Activated T-cell treated with anti-CD3 and anti-CD28 coated beads, Interleukin-2, amount 50 U/mL, for 24 hours (primary cell): ENCODE measurements around the gene LHFPL3.

ENCODE experiments used
- DNase-seq: peaks from one replicate; pipeline ENCODE4 v3.0.0-alpha.2; 2020
- H3K27ac Mint-ChIP-seq: 2 replicates; pipeline ENCODE4 v1.8.0; 2020; ENCODE audit warnings: mild to moderate bottlenecking, mixed read lengths
- H3K27me3 Mint-ChIP-seq: 2 replicates; pipeline ENCODE4 v1.8.0; 2020; ENCODE audit warnings: mixed read lengths
- H3K36me3 Mint-ChIP-seq: 2 replicates; pipeline ENCODE4 v1.8.0; 2020; ENCODE audit warnings: low read depth, mixed read lengths
- H3K4me1 Mint-ChIP-seq: 2 replicates; pipeline ENCODE4 v1.8.0; 2020; ENCODE audit warnings: low read depth, mixed read lengths
- H3K4me3 Mint-ChIP-seq: 2 replicates; pipeline ENCODE4 v1.8.0; 2020; ENCODE audit warnings: mild to moderate bottlenecking, moderate library complexity, mixed read lengths
- H3K9me3 Mint-ChIP-seq: 2 replicates; pipeline ENCODE4 v1.8.0; 2020; ENCODE audit warnings: mixed read lengths

The LHFPL3 gene

DNA sequence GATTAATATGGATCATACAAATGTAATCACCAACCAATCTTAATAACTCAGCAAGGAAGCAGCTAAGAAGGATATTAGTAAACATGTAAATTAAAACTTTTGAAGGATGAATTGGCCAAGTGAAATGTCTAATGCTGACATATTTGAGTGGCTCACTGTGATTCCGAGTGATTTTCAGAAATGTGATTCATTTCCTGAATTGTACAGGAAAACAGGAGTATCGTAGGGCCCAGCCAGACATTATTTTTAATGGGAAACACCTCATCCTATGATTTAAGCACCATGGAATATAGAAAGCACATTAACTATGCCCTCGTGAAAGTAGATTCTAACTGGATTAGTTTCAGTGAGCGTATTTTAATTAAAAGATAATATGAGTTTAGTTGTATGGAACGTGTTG is 82.3 kb downstream of the LHFPL3 start:
- no peaks in the 10 kb centered on the region for H3K4me1 Mint-ChIP-seq
- H3K4me3 Mint-ChIP-seq: no peak overlapping the region
- no peak overlapping the region for H3K27ac Mint-ChIP-seq
- DNase-seq: no peak
- H3K27me3 Mint-ChIP-seq: peaks cover 3% of the 10 kb centered on the region
- H3K36me3 Mint-ChIP-seq: no peaks in the 10 kb centered on the region
- peaks cover 2% of the 10 kb centered on the region for H3K9me3 Mint-ChIP-seq

DNA sequence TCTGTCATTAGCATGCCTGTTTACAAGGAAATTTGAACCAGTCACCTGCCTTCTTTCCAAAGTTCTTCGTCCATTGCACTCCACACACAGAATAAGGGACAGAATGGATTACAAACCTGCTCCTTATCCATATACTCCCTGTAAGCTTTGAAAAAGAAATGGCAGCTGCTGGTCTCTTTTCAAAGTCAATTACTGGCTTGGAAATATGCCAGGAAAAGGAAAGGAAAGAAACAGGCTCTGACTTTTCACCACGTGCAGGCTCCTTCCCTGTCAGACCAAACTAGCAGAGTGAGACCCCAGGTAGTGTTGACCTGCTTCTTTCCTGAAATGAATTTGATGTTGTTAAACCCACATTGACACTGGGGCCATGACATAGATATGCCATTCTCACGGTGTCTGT is 84.5 kb downstream of the LHFPL3 start:
- H3K4me1 Mint-ChIP-seq: no peaks in the 10 kb centered on the region

GRCh38 chr7:104414216-104414615 is 85.8 kb downstream of the LHFPL3 start:
- Mint-ChIP-seq H3K9me3 (no peaks in the 10 kb centered on the region), H3K27ac (no peak overlapping the region), H3K36me3 (no peaks in the 10 kb centered on the region), H3K27me3 (no peaks in the 10 kb centered on the region), H3K4me3 (no peak overlapping the region), H3K4me1 (no peaks in the 10 kb centered on the region)
- DNase-seq: no peak

More for the DNA sequence above, 84.5 kb downstream of the LHFPL3 start:
- Mint-ChIP-seq H3K27ac (no peak overlapping the region), H3K4me3 (no peak overlapping the region), H3K9me3 (peaks cover 2% of the 10 kb centered on the region), H3K36me3 (no peaks in the 10 kb centered on the region), H3K27me3 (no peaks in the 10 kb centered on the region)
- DNase-seq: no peak

DNA sequence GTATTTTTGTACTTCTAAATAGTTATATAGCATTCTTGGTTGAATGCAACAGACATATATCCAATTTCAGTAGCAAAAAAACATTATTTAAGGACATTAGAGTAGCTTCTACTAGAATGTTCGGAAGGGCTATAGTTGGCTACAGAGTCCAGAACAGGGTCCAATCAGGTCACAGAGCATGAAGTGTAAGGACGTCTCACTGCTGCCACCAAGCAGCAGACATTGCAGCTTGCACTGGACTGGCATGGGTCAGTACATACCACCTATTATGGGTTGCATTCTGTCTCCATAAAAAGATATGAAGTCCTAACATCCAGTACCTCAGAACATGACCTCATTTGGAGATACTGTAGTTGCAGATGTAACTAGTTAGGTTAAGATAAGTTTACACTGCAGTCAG is 87.3 kb downstream of the LHFPL3 start:
- Mint-ChIP-seq H3K4me1 (no peaks in the 10 kb centered on the region), H3K27ac (no peak overlapping the region), H3K4me3 (no peak overlapping the region), H3K9me3 (no peaks in the 10 kb centered on the region), H3K27me3 (no peaks in the 10 kb centered on the region), H3K36me3 (no peaks in the 10 kb centered on the region)
- no peak for DNase-seq

- Mint-ChIP-seq H3K9me3 (no peaks in the 10 kb centered on the region), H3K4me3 (no peak overlapping the region), H3K4me1 (no peaks in the 10 kb centered on the region), H3K27ac (no peak overlapping the region), H3K36me3 (no peaks in the 10 kb centered on the region), H3K27me3 (no peaks in the 10 kb centered on the region)
- DNase-seq: no peak
Observed at GRCh38 chr7:104416866-104417393, 88.5 kb downstream of the LHFPL3 start.

GRCh38 chr7:104431930-104432329 is 103.5 kb downstream of the LHFPL3 start:
- no peaks in the 10 kb centered on the region for H3K27me3 Mint-ChIP-seq
- H3K27ac Mint-ChIP-seq: no peak overlapping the region
- no peak for DNase-seq
- no peaks in the 10 kb centered on the region for H3K9me3 Mint-ChIP-seq
- no peak overlapping the region for H3K4me3 Mint-ChIP-seq
- no peaks in the 10 kb centered on the region for H3K4me1 Mint-ChIP-seq
- H3K36me3 Mint-ChIP-seq: no peaks in the 10 kb centered on the region

- no peaks in the 10 kb centered on the region for H3K36me3 Mint-ChIP-seq
- H3K9me3 Mint-ChIP-seq: no peaks in the 10 kb centered on the region
- no peak overlapping the region for H3K4me3 Mint-ChIP-seq
Observed at GRCh38 chr7:104434129-104434528, 105.7 kb downstream of the LHFPL3 start.

GRCh38 chr7:104442481-104442880 is 114.1 kb downstream of the LHFPL3 start:
- DNase-seq: no peak
- H3K27me3 Mint-ChIP-seq: no peaks in the 10 kb centered on the region
- H3K9me3 Mint-ChIP-seq: no peaks in the 10 kb centered on the region
- no peak overlapping the region for H3K4me3 Mint-ChIP-seq
- H3K27ac Mint-ChIP-seq: no peak overlapping the region
- H3K4me1 Mint-ChIP-seq: no peaks in the 10 kb centered on the region
- no peaks in the 10 kb centered on the region for H3K36me3 Mint-ChIP-seq

More at GRCh38 chr7:104434129-104434528, 105.7 kb downstream of the LHFPL3 start:
- Mint-ChIP-seq H3K27me3 (peaks cover 3% of the 10 kb centered on the region), H3K27ac (no peak overlapping the region), H3K4me1 (no peaks in the 10 kb centered on the region)
- no peak for DNase-seq

DNA sequence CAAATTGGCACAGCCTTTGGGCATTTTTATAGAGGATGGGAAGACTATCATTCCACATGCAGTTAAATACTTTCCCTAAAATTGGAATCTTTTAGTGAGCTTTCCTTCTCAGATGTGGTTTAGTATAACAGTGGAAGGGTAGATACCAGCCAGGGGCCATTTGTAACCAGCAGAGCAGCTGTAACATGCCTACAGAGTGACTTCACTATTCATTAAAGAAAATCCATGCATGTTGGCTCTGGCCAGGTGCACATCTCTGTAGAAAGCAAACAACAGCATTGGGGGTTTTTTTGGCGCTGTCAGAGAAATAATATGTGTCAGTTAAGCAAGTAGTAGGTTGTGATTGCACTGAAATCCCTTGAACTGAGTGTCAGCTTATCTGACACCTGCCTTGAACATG is 115.6 kb downstream of the LHFPL3 start:
- no peak overlapping the region for H3K4me3 Mint-ChIP-seq
- H3K9me3 Mint-ChIP-seq: no peaks in the 10 kb centered on the region
- no peaks in the 10 kb centered on the region for H3K36me3 Mint-ChIP-seq
- no peaks in the 10 kb centered on the region for H3K27me3 Mint-ChIP-seq
- no peaks in the 10 kb centered on the region for H3K4me1 Mint-ChIP-seq
- DNase-seq: no peak
- H3K27ac Mint-ChIP-seq: no peak overlapping the region

DNA sequence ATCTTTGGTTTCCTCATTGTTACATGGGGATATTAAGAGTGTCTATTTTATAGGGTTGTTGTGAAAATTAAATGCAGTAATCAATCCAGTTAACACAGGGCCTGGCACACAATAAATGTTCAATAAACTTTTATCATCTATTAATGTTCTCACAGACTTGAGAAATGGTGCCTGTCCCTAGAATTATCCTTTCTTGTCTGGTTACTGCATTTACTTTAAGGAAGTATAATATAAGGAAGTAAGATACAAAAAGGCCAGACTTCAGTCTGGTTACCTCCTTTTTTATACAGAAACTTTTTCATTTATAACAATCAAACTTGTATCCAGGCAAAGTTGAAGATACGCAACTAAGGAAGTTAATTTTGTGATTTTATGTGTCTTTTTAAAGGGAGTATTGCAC is 117.0 kb downstream of the LHFPL3 start:
- Mint-ChIP-seq H3K4me3 (no peak overlapping the region), H3K9me3 (no peaks in the 10 kb centered on the region)

DNA sequence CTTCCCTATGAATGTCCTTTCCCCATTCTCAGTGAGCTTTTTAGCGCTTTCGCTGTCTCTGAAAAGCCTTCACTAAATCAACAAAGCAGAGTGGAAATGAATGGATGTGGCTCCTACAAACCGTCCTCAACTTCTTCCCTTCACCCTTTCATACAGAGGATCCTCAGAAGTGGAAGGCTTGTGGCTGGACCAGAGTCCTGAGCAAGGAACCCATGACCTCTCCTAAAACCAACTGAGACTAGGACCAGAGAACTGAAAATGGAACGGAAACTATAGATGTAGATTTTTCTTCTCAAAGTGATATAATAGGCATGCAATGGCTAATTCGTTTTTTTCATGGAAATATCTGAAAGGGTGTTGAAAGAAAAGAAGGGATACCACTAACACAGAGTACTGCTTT is 122.5 kb downstream of the LHFPL3 start:
- Mint-ChIP-seq H3K4me3 (no peak overlapping the region), H3K36me3 (no peaks in the 10 kb centered on the region), H3K27me3 (no peaks in the 10 kb centered on the region), H3K27ac (no peak overlapping the region), H3K9me3 (no peaks in the 10 kb centered on the region), H3K4me1 (no peaks in the 10 kb centered on the region)
- no peak for DNase-seq

More for the DNA sequence above, 117.0 kb downstream of the LHFPL3 start:
- Mint-ChIP-seq H3K27me3 (no peaks in the 10 kb centered on the region), H3K36me3 (no peaks in the 10 kb centered on the region), H3K4me1 (no peaks in the 10 kb centered on the region), H3K27ac (no peak overlapping the region)
- no peak for DNase-seq

DNA sequence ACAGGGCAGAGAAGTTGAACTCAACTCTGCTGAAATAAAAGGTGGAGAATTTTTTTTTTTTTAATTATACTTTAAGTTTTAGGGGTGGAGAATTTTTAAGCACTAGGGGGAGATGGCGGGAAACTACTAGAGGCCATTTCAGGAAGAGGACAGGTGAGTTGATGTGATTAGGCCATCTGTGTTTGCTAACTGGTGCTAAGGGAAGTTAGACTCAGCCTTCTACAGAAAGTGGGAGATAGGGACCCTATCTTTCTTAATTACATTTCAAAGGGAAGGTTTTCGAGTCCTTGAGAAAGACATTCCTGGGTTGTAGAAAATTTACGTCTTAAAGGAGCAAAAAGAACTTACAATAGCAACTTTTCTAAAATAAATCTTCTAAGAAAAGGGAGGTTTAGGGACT is 124.8 kb downstream of the LHFPL3 start:
- Mint-ChIP-seq H3K36me3 (no peaks in the 10 kb centered on the region), H3K27me3 (no peaks in the 10 kb centered on the region), H3K9me3 (no peaks in the 10 kb centered on the region), H3K4me3 (no peak overlapping the region), H3K27ac (no peak overlapping the region), H3K4me1 (no peaks in the 10 kb centered on the region)
- DNase-seq: no peak

- no peak overlapping the region for H3K4me3 Mint-ChIP-seq
- H3K9me3 Mint-ChIP-seq: peaks cover 14% of the 10 kb centered on the region
- no peak overlapping the region for H3K27ac Mint-ChIP-seq
- no peak for DNase-seq
- no peaks in the 10 kb centered on the region for H3K36me3 Mint-ChIP-seq
- no peaks in the 10 kb centered on the region for H3K4me1 Mint-ChIP-seq
- H3K27me3 Mint-ChIP-seq: peaks cover 2% of the 10 kb centered on the region
Observed at GRCh38 chr7:104458875-104459274, 130.5 kb downstream of the LHFPL3 start.

DNA sequence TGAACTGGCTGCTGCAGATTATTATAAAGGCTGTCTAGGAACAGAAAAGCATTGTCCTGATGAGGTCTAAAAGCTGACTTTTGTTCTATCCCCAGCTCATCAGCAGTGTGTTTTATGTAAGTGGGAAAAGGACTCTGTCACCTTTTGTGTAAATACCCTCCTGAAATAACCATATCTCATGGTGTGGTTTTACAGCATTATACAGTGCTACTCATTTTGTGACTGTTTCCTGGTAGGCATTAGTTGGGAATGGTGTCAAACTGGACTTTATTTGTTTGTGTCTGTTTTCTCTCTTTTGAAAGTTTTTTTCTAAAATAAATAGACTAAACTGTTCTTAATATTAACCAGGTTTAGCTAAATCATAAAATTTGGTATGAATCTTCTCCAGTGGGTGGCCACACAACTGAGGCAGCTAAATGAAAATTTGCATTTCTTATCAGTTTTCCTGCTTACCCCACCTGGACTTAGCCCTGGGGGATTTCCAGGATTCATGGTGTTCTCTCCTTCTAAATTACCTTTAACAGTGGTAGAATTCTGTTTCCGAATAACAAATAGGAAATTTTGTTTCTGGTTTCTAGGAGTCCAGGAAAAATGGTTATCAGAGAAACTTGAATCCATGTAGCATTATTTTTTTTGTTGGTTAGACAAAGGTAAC is 140.9 kb downstream of the LHFPL3 start:
- Mint-ChIP-seq H3K4me3 (no peak overlapping the region), H3K27ac (no peak overlapping the region), H3K9me3 (peaks cover 7% of the 10 kb centered on the region), H3K4me1 (no peaks in the 10 kb centered on the region), H3K27me3 (peaks cover 3% of the 10 kb centered on the region), H3K36me3 (no peaks in the 10 kb centered on the region)
- no peak for DNase-seq

GRCh38 chr7:104480529-104480928 is 152.1 kb downstream of the LHFPL3 start:
- no peak for DNase-seq
- H3K4me3 Mint-ChIP-seq: no peak overlapping the region
- H3K27me3 Mint-ChIP-seq: no peaks in the 10 kb centered on the region
- H3K9me3 Mint-ChIP-seq: no peaks in the 10 kb centered on the region
- no peaks in the 10 kb centered on the region for H3K36me3 Mint-ChIP-seq
- H3K4me1 Mint-ChIP-seq: no peaks in the 10 kb centered on the region
- H3K27ac Mint-ChIP-seq: no peak overlapping the region
